Trophoblast cell (in vitro differentiated cells and primary cell): ENCODE measurements around the gene KRT10.

Experiments used
- DNase-seq, 2 donors: peaks; one replicate each; pipeline ENCODE4 v3.0.0-alpha.2; 2016
- H2AFZ ChIP-seq: 2 replicates; pipeline ENCODE4 v1.6.1; 2013; ENCODE audit warnings: low read length, moderate library complexity, mild to moderate bottlenecking; ENCODE audit not compliant: insufficient read depth, poor library complexity
- H2AK5ac ChIP-seq: 2 replicates; pipeline ENCODE4 v1.6.1; 2013; ENCODE audit warnings: mild to moderate bottlenecking, low read length
- H2BK120ac ChIP-seq: 2 replicates; pipeline ENCODE4 v1.6.1; 2013; ENCODE audit warnings: low read length, mild to moderate bottlenecking, moderate library complexity; ENCODE audit not compliant: insufficient read depth, poor library complexity
- H2BK12ac ChIP-seq: 2 replicates; pipeline ENCODE4 v1.6.1; 2013; ENCODE audit warnings: mild to moderate bottlenecking, low read length, moderate library complexity
- H2BK5ac ChIP-seq: 2 replicates; pipeline ENCODE4 v1.6.1; 2013; ENCODE audit warnings: low read length, low read depth, moderate library complexity, mild to moderate bottlenecking; ENCODE audit not compliant: poor library complexity
- H3K14ac ChIP-seq: 2 replicates; pipeline ENCODE4 v1.6.1; 2013; ENCODE audit warnings: mild to moderate bottlenecking, low read length
- H3K18ac ChIP-seq: 2 replicates; pipeline ENCODE4 v1.6.1; 2013; ENCODE audit warnings: mild to moderate bottlenecking, low read length
- H3K23ac ChIP-seq: 2 replicates; pipeline ENCODE4 v1.6.1; 2013; ENCODE audit warnings: low read length
- H3K27ac ChIP-seq: 2 replicates; pipeline ENCODE4 v1.5.1; 2013; ENCODE audit warnings: low read depth, mild to moderate bottlenecking, inconsistent platforms, low read length, moderate library complexity
- H3K27me3 ChIP-seq: 2 replicates; pipeline ENCODE4 v1.6.1; 2013; ENCODE audit warnings: inconsistent platforms, mild to moderate bottlenecking, low read length, moderate library complexity; ENCODE audit not compliant: insufficient read depth
- H3K36me3 ChIP-seq, 2 experiments: 1 replicate in 1 of 2; 2 replicates in 1 of 2; pipeline ENCODE4 v1.6.1; 2013; ENCODE audit warnings: low read length in 2 of 2, mild to moderate bottlenecking in 2 of 2, moderate library complexity in 1 of 2; ENCODE audit not compliant: insufficient read depth in 2 of 2, control insufficient read depth in 1 of 2
- H3K4ac ChIP-seq: 2 replicates; pipeline ENCODE4 v1.6.1; 2013; ENCODE audit warnings: low read depth, mild to moderate bottlenecking, low read length, moderate library complexity
- H3K4me1 ChIP-seq, 2 experiments: 1 replicate in 1 of 2; 2 replicates in 1 of 2; pipeline ENCODE4 v1.6.1; 2013; ENCODE audit warnings: low read length in 2 of 2, mild to moderate bottlenecking in 2 of 2, moderate library complexity in 1 of 2; ENCODE audit not compliant: insufficient read depth in 2 of 2, control insufficient read depth in 1 of 2
- H3K4me2 ChIP-seq: 2 replicates; pipeline ENCODE4 v1.6.1; 2013; ENCODE audit warnings: inconsistent platforms, mild to moderate bottlenecking, low read length, moderate library complexity
- H3K4me3 ChIP-seq: 2 replicates; pipeline ENCODE4 v1.5.1; 2013; ENCODE audit warnings: mild to moderate bottlenecking, low read depth, low read length, inconsistent platforms
- H3K79me1 ChIP-seq: one replicate; pipeline ENCODE4 v1.6.1; 2013; ENCODE audit warnings: low read length
- H3K79me2 ChIP-seq: 2 replicates; pipeline ENCODE4 v1.6.1; 2013; ENCODE audit warnings: low read length, mild to moderate bottlenecking; ENCODE audit not compliant: control insufficient read depth, insufficient read depth, poor library complexity
- H3K9ac ChIP-seq: 2 replicates; pipeline ENCODE4 v1.6.1; 2013; ENCODE audit warnings: mild to moderate bottlenecking, low read length
- H3K9me3 ChIP-seq: 2 replicates; pipeline ENCODE4 v1.6.1; 2013; ENCODE audit warnings: low read depth, mild to moderate bottlenecking, control low read depth, inconsistent platforms, low read length; ENCODE audit not compliant: insufficient read depth
- H4K12ac ChIP-seq: 2 replicates; pipeline ENCODE4 v1.6.1; 2013; ENCODE audit warnings: low read depth, mild to moderate bottlenecking, low read length, moderate library complexity
- H4K8ac ChIP-seq: 2 replicates; pipeline ENCODE4 v1.6.1; 2013; ENCODE audit warnings: low read depth, mild to moderate bottlenecking, low read length, moderate library complexity
- H4K91ac ChIP-seq: one replicate; pipeline ENCODE4 v1.6.1; 2013; ENCODE audit warnings: low read depth, mild to moderate bottlenecking, low read length, moderate library complexity
- WGBS: extraction: QIAGEN DNeasy Blood & Tissue Kit; methylation state at CpG from one replicate; pipeline ENCODE4 v1.1.7; 2013; ENCODE audit warnings: missing lambda C conversion rate; ENCODE audit not compliant: insufficient read length, insufficient coverage; ENCODE audit errors: extremely low coverage; 5-methylcytosine and 5-hydroxymethylcytosine counted together

KRT10 gene

GRCh38 chr17:40806131-40806530 lies 16.3 kb downstream of the KRT10 start:
- H3K9ac ChIP-seq = no peak overlapping the region
- DNase-seq = no peak
- no peak overlapping the region for H2BK12ac ChIP-seq
- no peak overlapping the region for H3K4me3 ChIP-seq
- H3K23ac ChIP-seq = no peak overlapping the region
- no peak overlapping the region for H3K14ac ChIP-seq
- WGBS = no CpG with 5 or more reads among the region's 3 CpGs
- no peak overlapping the region for H3K4me2 ChIP-seq
- no peak overlapping the region for H3K4ac ChIP-seq
- H3K18ac ChIP-seq = no peak overlapping the region
- no peak overlapping the region for H2AK5ac ChIP-seq
- no peak overlapping the region for H4K8ac ChIP-seq
- H3K27me3 ChIP-seq = no peaks in the 10 kb centered on the region
- H3K79me2 ChIP-seq = no peaks in the 10 kb centered on the region
- no peak overlapping the region for H2BK120ac ChIP-seq
- H3K4me1 ChIP-seq = no peaks in the 10 kb centered on the region
- H4K91ac ChIP-seq = no peak overlapping the region
- H4K12ac ChIP-seq = no peak overlapping the region
- H2AFZ ChIP-seq = no peak overlapping the region
- H3K9me3 ChIP-seq = no peaks in the 10 kb centered on the region
- no peak overlapping the region for H2BK5ac ChIP-seq
- no peaks in the 10 kb centered on the region for H3K79me1 ChIP-seq
- H3K36me3 ChIP-seq = no peaks in the 10 kb centered on the region
- H3K27ac ChIP-seq = no peak overlapping the region

GRCh38 chr17:40803617-40804082 lies 18.8 kb downstream of the KRT10 start:
- Histone ChIP-seq H3K79me1 (no peaks in the 10 kb centered on the region), H3K27ac (no peak overlapping the region), H3K23ac (no peak overlapping the region), H3K9ac (no peak overlapping the region), H2AK5ac (no peak overlapping the region), H3K27me3 (no peaks in the 10 kb centered on the region), H2BK120ac (no peak overlapping the region), H4K8ac (no peak overlapping the region), H4K12ac (no peak overlapping the region), H4K91ac (no peak overlapping the region), H3K18ac (no peak overlapping the region), H3K14ac (no peak overlapping the region), H3K4me3 (no peak overlapping the region), H3K79me2 (no peaks in the 10 kb centered on the region), H3K36me3 (no peaks in the 10 kb centered on the region), H2BK5ac (no peak overlapping the region), H3K9me3 (no peaks in the 10 kb centered on the region), H3K4me1 (no peaks in the 10 kb centered on the region), H3K4ac (no peak overlapping the region), H3K4me2 (no peak overlapping the region), H2BK12ac (no peak overlapping the region), H2AFZ (no peak overlapping the region)
- DNase-seq = peak; percentile 73 to 89
- WGBS = no CpG with 5 or more reads among the region's 13 CpGs

GRCh38 chr17:40801157-40801556 lies 21.3 kb downstream of the KRT10 start:
- no peaks in the 10 kb centered on the region for H3K27me3 ChIP-seq
- H3K9ac ChIP-seq = no peak overlapping the region
- H4K91ac ChIP-seq = no peak overlapping the region
- H3K9me3 ChIP-seq = no peaks in the 10 kb centered on the region
- no peak overlapping the region for H4K8ac ChIP-seq
- no peak overlapping the region for H3K4me3 ChIP-seq
- no peak for DNase-seq
- H2AK5ac ChIP-seq = no peak overlapping the region
- no CpG with 5 or more reads among the region's 2 CpGs for WGBS
- H2BK5ac ChIP-seq = no peak overlapping the region
- H3K14ac ChIP-seq = no peak overlapping the region
- H3K18ac ChIP-seq = no peak overlapping the region
- H2AFZ ChIP-seq = no peak overlapping the region
- no peak overlapping the region for H2BK12ac ChIP-seq
- H3K27ac ChIP-seq = no peak overlapping the region
- H3K23ac ChIP-seq = no peak overlapping the region
- H3K4me1 ChIP-seq = no peaks in the 10 kb centered on the region
- H3K36me3 ChIP-seq = no peaks in the 10 kb centered on the region
- H3K4ac ChIP-seq = no peak overlapping the region
- H3K79me2 ChIP-seq = no peaks in the 10 kb centered on the region
- H3K79me1 ChIP-seq = no peaks in the 10 kb centered on the region
- no peak overlapping the region for H2BK120ac ChIP-seq
- no peak overlapping the region for H3K4me2 ChIP-seq
- no peak overlapping the region for H4K12ac ChIP-seq

- no CpG with 5 or more reads among the region's 1 CpG for WGBS
- H3K27me3 ChIP-seq = no peaks in the 10 kb centered on the region
Measured at GRCh38 chr17:40800381-40800780, 22.0 kb downstream of the KRT10 start.

More at GRCh38 chr17:40800381-40800780, 22.0 kb downstream of the KRT10 start:
- Histone ChIP-seq H3K4me2 (no peak overlapping the region), H3K4me3 (no peak overlapping the region), H3K36me3 (no peaks in the 10 kb centered on the region), H3K79me1 (no peaks in the 10 kb centered on the region), H4K8ac (no peak overlapping the region), H3K23ac (no peak overlapping the region), H3K18ac (no peak overlapping the region), H4K91ac (no peak overlapping the region), H3K27ac (no peak overlapping the region), H3K79me2 (no peaks in the 10 kb centered on the region), H3K4ac (no peak overlapping the region), H2AFZ (no peak overlapping the region), H2BK120ac (no peak overlapping the region), H3K14ac (no peak overlapping the region), H4K12ac (no peak overlapping the region), H2AK5ac (no peak overlapping the region), H3K9ac (no peak overlapping the region), H2BK12ac (no peak overlapping the region), H2BK5ac (no peak overlapping the region), H3K9me3 (no peaks in the 10 kb centered on the region), H3K4me1 (no peaks in the 10 kb centered on the region)
- DNase-seq = no peak
